A549 (cell line): Measurements from ENCODE around the gene FANCC. TPM values are rescaled to one million over a fixed set of nuclear protein-coding genes. Genes with fewer than 3 reads are reported as not detected.

Experiments used
- ATAC-seq, 2 experiments: fragments of 200-7000 bp in 1 of 2; fragments of >200 bp in 1 of 2; cut with Nextera tagmentation in 1 of 2; cut with Tn5 transposase in 1 of 2; 3 replicates each; pipeline versions ENCODE4 v1.8.0 to v1.9.1; 2018 to 2020; ENCODE audit warnings: mild to moderate bottlenecking in 1 of 2, moderate library complexity in 1 of 2
- CTCF ChIA-PET: fragments of 300-600 bp; sonication (Branson Sonifier 250); formaldehyde crosslinking; extraction: SDS; loops from one replicate; lab custom pipeline; 2021; ENCODE audit warnings: antibody characterized with exemption, inconsistent platforms; lab: Yijun Ruan, JAX
- POLR2A ChIA-PET: fragments of 350-600 bp; formaldehyde crosslinking; extraction: SDS; loops from one replicate; lab custom pipeline; 2021; ENCODE audit warnings: antibody characterized with exemption, inconsistent platforms; lab: Yijun Ruan, JAX
- DNase-seq, 2 experiments: peaks; one replicate each; pipeline versions ENCODE4 v3.0.0 to v3.0.0-alpha.2; 2011 to 2016; ENCODE audit warnings: low read depth in 1 of 2, low spot score in 1 of 2
- FAIRE-seq: peaks from 2 replicates; lab custom pipeline; 2011; peaks lifted over from hg19 to GRCh38; lab: Jason Lieb, UNC
- H3K27ac ChIP-seq, 2 experiments: fragments of >200 bp; sonication (Bioruptor Twin); formaldehyde crosslinking; 3 replicates each; pipeline ENCODE4 v1.5.1; 2016 to 2017
- H3K4me1 ChIP-seq: fragments of >200 bp; sonication (Bioruptor Twin); formaldehyde crosslinking; 3 replicates; pipeline ENCODE4 v1.6.1; 2016
- H3K4me2 ChIP-seq: fragments of >200 bp; sonication (Bioruptor Twin); formaldehyde crosslinking; 3 replicates; pipeline ENCODE4 v1.6.1; 2016
- H3K4me3 ChIP-seq: fragments of >200 bp; sonication (Bioruptor Twin); formaldehyde crosslinking; 3 replicates; pipeline ENCODE4 v1.5.1; 2016
- H3K9me3 ChIP-seq: fragments of >200 bp; sonication (Bioruptor Twin); formaldehyde crosslinking; 3 replicates; pipeline ENCODE4 v1.6.1; 2016
- CHD4 ChIP-seq: fragments of 200-600 bp; sonication (generic); IDR thresholded peaks from 2 replicates; pipeline ENCODE4 v1.6.1; 2016; ENCODE audit warnings: antibody characterized with exemption, mild to moderate bottlenecking, borderline replicate concordance
- CTCF ChIP-seq: fragments of >200 bp; sonication (Bioruptor Twin); formaldehyde crosslinking; IDR thresholded peaks from 3 replicates; pipeline ENCODE4 v1.5.1; 2016
- EHMT2 ChIP-seq: fragments of 200-600 bp; sonication (generic); IDR thresholded peaks from 2 replicates; pipeline ENCODE4 v1.6.1; 2016; ENCODE audit warnings: antibody characterized with exemption, low read depth, mild to moderate bottlenecking, moderate library complexity
- ELK1 ChIP-seq: fragments of 150-350 bp; IDR thresholded peaks from 2 replicates; pipeline ENCODE4 v1.6.1; 2014; ENCODE audit warnings: low read depth, mild to moderate bottlenecking, low read length
- EP300 ChIP-seq, 2 experiments: fragments of >200 bp; sonication (Bioruptor Twin); formaldehyde crosslinking; IDR thresholded peaks; 2 replicates in 1 of 2; 3 replicates in 1 of 2; pipeline ENCODE4 v1.6.1; 2016 to 2017
- FOXS1 ChIP-seq: fragments of 250-450 bp; sonication (Bioruptor Pico); IDR thresholded peaks from 2 replicates; pipeline ENCODE4 v1.5.0; 2020; ENCODE audit warnings: mild to moderate bottlenecking, moderate library complexity
- HES2 ChIP-seq: fragments of >200 bp; sonication (Bioruptor Twin); formaldehyde crosslinking; IDR thresholded peaks from 2 replicates; pipeline ENCODE4 v1.6.1; 2016
- HMGXB4 ChIP-seq: fragments of 250-450 bp; sonication (Bioruptor Pico); IDR thresholded peaks from 2 replicates; pipeline ENCODE4 v1.5.0; 2021; ENCODE audit warnings: mild to moderate bottlenecking, moderate library complexity, borderline replicate concordance
- PHF8 ChIP-seq: fragments of 200-600 bp; sonication (generic); IDR thresholded peaks from 2 replicates; pipeline ENCODE4 v1.6.1; 2016; ENCODE audit warnings: low read depth, mild to moderate bottlenecking, antibody characterized with exemption, moderate library complexity, borderline replicate concordance
- RCOR1 ChIP-seq: fragments of 150-350 bp; IDR thresholded peaks from 2 replicates; pipeline ENCODE4 v1.6.1; 2014; ENCODE audit warnings: antibody characterized with exemption, low read length, low read depth
- REST ChIP-seq: fragments of 200-600 bp; sonication (generic); IDR thresholded peaks from 2 replicates; pipeline ENCODE4 v1.6.1; 2016; ENCODE audit warnings: antibody characterized with exemption, mild to moderate bottlenecking, moderate library complexity
- SREBF2 ChIP-seq: fragments of 450-650 bp; IDR thresholded peaks from 2 replicates; pipeline ENCODE4 v1.6.1; 2014; ENCODE audit warnings: mild to moderate bottlenecking, moderate library complexity
- ZC3H11A ChIP-seq: fragments of 450-650 bp; IDR thresholded peaks from 2 replicates; pipeline ENCODE4 v1.6.1; 2014; ENCODE audit warnings: antibody characterized with exemption, mild to moderate bottlenecking
- WGBS: methylation state at CpG from one replicate; pipeline ENCODE4 v1.1.6; 2017; ENCODE audit errors: missing lambda C conversion rate; 5-methylcytosine and 5-hydroxymethylcytosine counted together
- polyA plus RNA-seq, 4 experiments: library from polyadenylated mRNA; depleted of rRNA in 3 of 4; stranded (reverse); fragments of >200 nt; fragmentation: RNase III in 1 of 4; extraction: RNeasy Plus Mini Kit Qiagen cat#74134 plus additional on column Dnase treatment in 1 of 4; gene quantifications; 2 replicates in 3 of 4; 3 replicates in 1 of 4; pipeline ENCODE4 v1.2.3, GENCODE V29; 2011 to 2017

FANCC gene
- polyA plus RNA-seq, 2 of the 4 experiments (the other 2 are of a cell fraction), result 13.5 to 24.9 TPM

GRCh38 chr9:95087659-95088242 is 229.8 kb downstream of the FANCC start (continued):
- peak; percentile 31 for TF ChIP-seq CTCF
- 0 out of 2 replicates have a peak, but pooled peaks have one; percentile 59 for TF ChIP-seq HMGXB4 (CRISPR knock-in tag)
- TF ChIP-seq EP300 (IDR thresholded peaks at IDR 0.05), result no peak

GRCh38 chr9:95086564-95086955 is 230.9 kb downstream of the FANCC start:
- ChIA-PET POLR2A (no interaction called here), CTCF (interaction anchor here (1.0 to 2.2 kb wide), 4 partner anchors 9 to 418 kb away, joined by 3 to 7 read pairs (median 6); no protein-coding TSS in a partner anchor)
- DNase-seq (no peak), FAIRE-seq (no peak), ATAC-seq (no peak)
- H3K9me3 ChIP-seq, result no peaks in the 10 kb centered on the region
- no peak overlapping the region for H3K4me3 ChIP-seq
- H3K4me2 ChIP-seq, result 0 out of 3 replicates have a peak overlapping the region, but pooled peaks have one; percentile 14
- H3K27ac ChIP-seq, result peak overlapping the region in 1 of 2 experiments; percentile 47; a peak in 2 of 6 replicates
- WGBS, result 82% methylated on average over 8 of the region's 8 CpGs
- TF ChIP-seq ZC3H11A (no peak), CHD4 (no peak), FOXS1 (CRISPR knock-in tag) (no peak), HES2 (no peak), RCOR1 (no peak), EHMT2 (no peak), PHF8 (no peak), ELK1 (no peak), REST (no peak), SREBF2 (no peak)
- peaks cover 93% of the 10 kb centered on the region for H3K4me1 ChIP-seq
